Caco-2 (cell line): ENCODE results near the gene DIAPH1. TPM values are rescaled to one million over a fixed set of nuclear protein-coding genes. Genes with fewer than 3 reads are reported as not detected.

Experiments used
- BruUV-seq: library from RNA; stranded (reverse); fragments of 400-500 nt; replicated peaks from 2 replicates; lab custom pipeline; 2021; lab: Mats Ljungman, UMichigan
- CTCF ChIA-PET: fragments of 300-600 bp; sonication (Branson Sonifier 250); formaldehyde crosslinking; loops from one replicate; lab custom pipeline; 2022; ENCODE audit warnings: antibody characterized with exemption; lab: Charles Lee
- POLR2A ChIA-PET: fragments of 300-600 bp; sonication (Branson Sonifier 250); formaldehyde crosslinking; loops from one replicate; lab custom pipeline; 2022; ENCODE audit warnings: antibody characterized with exemption; lab: Charles Lee
- DNase-seq, 2 experiments: peaks; one replicate each; pipeline versions ENCODE4 v3.0.0 to v3.0.0-alpha.2; 2020 to 2022
- H3K27me3 ChIP-seq: replicated peaks from 2 replicates; pipeline ENCODE4 v1.6.0; 2011; ENCODE audit warnings: low read length; ENCODE audit not compliant: control insufficient read depth, insufficient read depth
- H3K36me3 ChIP-seq: 2 replicates; pipeline ENCODE4 v1.5.1; 2011; ENCODE audit warnings: low read length; ENCODE audit not compliant: control insufficient read depth, insufficient read depth
- H3K4me1 ChIP-seq: fragments of 250-450 bp; sonication (Bioruptor Pico); 2 replicates; pipeline ENCODE4 v1.5.1; 2020; ENCODE audit warnings: mild to moderate bottlenecking
- H3K4me3 ChIP-seq: 2 replicates; pipeline ENCODE4 v1.5.1; 2011; ENCODE audit warnings: low read depth, mild to moderate bottlenecking, control low read depth, low read length
- H3K9me3 ChIP-seq: fragments of 250-450 bp; sonication (Bioruptor Pico); 2 replicates; pipeline ENCODE4 v1.5.1; 2020; ENCODE audit warnings: mild to moderate bottlenecking, moderate library complexity
- H3K27ac Mint-ChIP-seq: one replicate; pipeline ENCODE4 v1.8.0; 2022; ENCODE audit warnings: mixed read lengths; ENCODE audit not compliant: unreplicated experiment
- H3K27me3 Mint-ChIP-seq: one replicate; pipeline ENCODE4 v1.8.0; 2022; ENCODE audit warnings: mixed read lengths; ENCODE audit not compliant: insufficient read depth, unreplicated experiment
- H3K36me3 Mint-ChIP-seq: one replicate; pipeline ENCODE4 v1.8.0; 2022; ENCODE audit warnings: mild to moderate bottlenecking, mixed read lengths; ENCODE audit not compliant: insufficient read depth, unreplicated experiment
- H3K4me1 Mint-ChIP-seq: one replicate; pipeline ENCODE4 v1.8.0; 2022; ENCODE audit warnings: low read depth, mixed read lengths; ENCODE audit not compliant: unreplicated experiment
- H3K4me3 Mint-ChIP-seq: one replicate; pipeline ENCODE4 v1.8.0; 2022; ENCODE audit warnings: mild to moderate bottlenecking, moderate library complexity, mixed read lengths; ENCODE audit not compliant: unreplicated experiment
- H3K9me3 Mint-ChIP-seq: one replicate; pipeline ENCODE4 v1.8.0; 2022; ENCODE audit warnings: mixed read lengths; ENCODE audit not compliant: unreplicated experiment
- CTCF ChIP-seq, 2 experiments: fragments of 200-600 bp in 1 of 2; IDR thresholded peaks; 1 replicate in 1 of 2; 2 replicates in 1 of 2; pipeline versions ENCODE4 v1.5.1 to v1.8.0; 2011 to 2022; ENCODE audit warnings: antibody characterized with exemption in 1 of 2, control low read depth in 1 of 2, inconsistent platforms in 1 of 2, low read depth in 1 of 2, low read length in 1 of 2, mild to moderate bottlenecking in 1 of 2, moderate library complexity in 1 of 2; ENCODE audit not compliant: insufficient read depth in 1 of 2, severe bottlenecking in 1 of 2, unreplicated experiment in 1 of 2
- intact Hi-C: fragments of 100-400 bp; cut with micrococcal nuclease; formaldehyde crosslinking; loops from one replicate; pipeline ENCODE4 v1.10.0; 2022; ENCODE audit not compliant: unreplicated experiment
- total RNA-seq: library from RNA; stranded (reverse); gene quantifications from 2 replicates; pipeline ENCODE4 v1.2.3, GENCODE V29; 2022

The DIAPH1 gene
- total RNA-seq, 1 experiment from 2014 or later: 161 TPM

GRCh38 chr5:141655020-141655419 lies 36.2 kb upstream of the DIAPH1 start:
- DNase-seq: no peak
- no peak overlapping the region for H3K27ac Mint-ChIP-seq
- POLR2A ChIA-PET: no interaction called here
- H3K36me3 Mint-ChIP-seq: peaks cover 4% of the 10 kb centered on the region
- H3K4me1 Mint-ChIP-seq: peaks cover 22% of the 10 kb centered on the region
- no TSS peak for BruUV-seq
- H3K9me3 ChIP-seq: no peaks in the 10 kb centered on the region
- H3K36me3 ChIP-seq: no peaks in the 10 kb centered on the region; the same call in 1 of the 2 replicates
- peaks cover 3% of the 10 kb centered on the region for H3K27me3 Mint-ChIP-seq
- H3K4me3 ChIP-seq: no peak overlapping the region
- no peaks in the 10 kb centered on the region for H3K9me3 Mint-ChIP-seq
- H3K27me3 ChIP-seq: no peaks in the 10 kb centered on the region
- CTCF ChIA-PET: interaction anchor here (1.2 kb wide), 1 partner anchor 10 kb away, joined by 7 read pairs; no protein-coding TSS in a partner anchor
- TF ChIP-seq CTCF (IDR thresholded peaks at IDR 0.05; ENCODE audit: insufficient read depth in 1 of 2, low read depth in 1 of 2, low read length in 1 of 2, severe bottlenecking in 1 of 2, unreplicated experiment in 1 of 2): no peak
- intact Hi-C loops: no loop called here
- H3K4me3 Mint-ChIP-seq: no peak overlapping the region
- peaks cover 5% of the 10 kb centered on the region for H3K4me1 ChIP-seq

GRCh38 chr5:141654298-141654697 lies 35.5 kb upstream of the DIAPH1 start:
- H3K27me3 Mint-ChIP-seq: peaks cover 3% of the 10 kb centered on the region
- ChIA-PET CTCF (interaction anchor here (1.2 kb wide), 1 partner anchor 11 kb away, joined by 7 read pairs; no protein-coding TSS in a partner anchor), POLR2A (no interaction called here)
- intact Hi-C loops: no loop called here
- no peak overlapping the region for H3K4me3 ChIP-seq
- no peaks in the 10 kb centered on the region for H3K9me3 Mint-ChIP-seq
- BruUV-seq: no TSS peak
- no peak overlapping the region for H3K27ac Mint-ChIP-seq
- no peaks in the 10 kb centered on the region for H3K27me3 ChIP-seq
- peaks cover 4% of the 10 kb centered on the region for H3K36me3 Mint-ChIP-seq
- DNase-seq: no peak
- peaks cover 22% of the 10 kb centered on the region for H3K4me1 Mint-ChIP-seq
- no peaks in the 10 kb centered on the region for H3K9me3 ChIP-seq
- no peaks in the 10 kb centered on the region; the same call in 1 of the 2 replicates for H3K36me3 ChIP-seq
- peaks cover 5% of the 10 kb centered on the region for H3K4me1 ChIP-seq
- TF ChIP-seq CTCF (IDR thresholded peaks at IDR 0.05; ENCODE audit: insufficient read depth in 1 of 2, low read depth in 1 of 2, low read length in 1 of 2, severe bottlenecking in 1 of 2, unreplicated experiment in 1 of 2): no peak
- H3K4me3 Mint-ChIP-seq: no peak overlapping the region

- H3K27me3 ChIP-seq: no peaks in the 10 kb centered on the region
- H3K9me3 Mint-ChIP-seq: no peaks in the 10 kb centered on the region
- CTCF ChIA-PET: interaction anchor here (0.6 to 1.4 kb wide), 4 partner anchors 14 to 238 kb away, joined by 3 to 7 read pairs (median 4); no protein-coding TSS in a partner anchor
- H3K36me3 ChIP-seq: peaks cover 2% of the 10 kb centered on the region; the same call in 1 of the 2 replicates
- peaks cover 4% of the 10 kb centered on the region for H3K36me3 Mint-ChIP-seq
- peak overlapping the region; percentile 21 for H3K27ac Mint-ChIP-seq
- POLR2A ChIA-PET: interaction anchor here (1.4 kb wide), 1 partner anchor 15 kb away, joined by 19 read pairs; the partner anchor contains the start of genes HDAC3 and RELL2
- H3K9me3 ChIP-seq: no peaks in the 10 kb centered on the region
- peak overlapping the region; percentile 75 for H3K4me3 ChIP-seq
- TF ChIP-seq CTCF (IDR thresholded peaks at IDR 0.05; ENCODE audit: insufficient read depth in 1 of 2, low read depth in 1 of 2, low read length in 1 of 2, severe bottlenecking in 1 of 2, unreplicated experiment in 1 of 2): no peak
- DNase-seq: peak in 1 of 2 experiments; percentile 26
- peak overlapping the region; percentile 92 for H3K4me3 Mint-ChIP-seq
- no peaks in the 10 kb centered on the region for H3K27me3 Mint-ChIP-seq
- no TSS peak for BruUV-seq
- intact Hi-C loops: loop anchor here (1.0 kb wide), 2 partner anchors 15 to 33 kb away; partner anchors contain the start of genes DIAPH1, HDAC3 and RELL2
- H3K4me1 Mint-ChIP-seq: peaks cover 22% of the 10 kb centered on the region
- peaks cover 5% of the 10 kb centered on the region for H3K4me1 ChIP-seq
Observed at GRCh38 chr5:141651728-141652105, 32.9 kb upstream of the DIAPH1 start.
